Vagina (tissue), 2 donors: ENCODE results near the gene MGME1.

Source experiments
- CTCF ChIP-seq, 3 experiments: fragments of 450-650 bp in 2 of 3; fragments of 200-600 bp in 1 of 3; sonication (generic) in 1 of 3; IDR thresholded peaks; one replicate each; pipeline ENCODE4 v1.5.1; 2017 to 2019; ENCODE audit warnings: antibody characterized with exemption in 3 of 3, mild to moderate bottlenecking in 2 of 3, moderate library complexity in 2 of 3
- POLR2AphosphoS5 ChIP-seq, 2 donors: sonication (generic); formaldehyde crosslinking; IDR thresholded peaks; one replicate each; pipeline ENCODE4 v1.9.0; 2017; ENCODE audit warnings: antibody characterized with exemption in 2 of 2, mild to moderate bottlenecking in 2 of 2, low read depth in 1 of 2; ENCODE audit not compliant: insufficient read depth in 1 of 2

GRCh38 chr20:17943343-17943742 is 25.5 kb upstream of the MGME1 start:
- TF ChIP-seq CTCF (IDR thresholded peaks at IDR 0.05) (no peak), POLR2AphosphoS5 (IDR thresholded peaks at IDR 0.05; ENCODE audit: insufficient read depth in 1 of 2, low read depth in 1 of 2) (no peak)
